ENCODE results near the gene TEX54. TPM values are rescaled to one million over a fixed set of nuclear protein-coding genes. Genes with fewer than 3 reads are reported as not detected.

The TEX54 gene
- total and polyA plus RNA-seq, 2 of the 13 experiments (the other 11 are each of a cell fraction or from before 2014, with no cell fraction given): not detected

- TF ChIP-seq MAX (IDR thresholded peaks at IDR 0.05): peak; percentile 100
- TF ChIP-seq ZNF776 (CRISPR knock-in tag; IDR thresholded peaks at IDR 0.05): peak; percentile 72; the same call in 1 of the 2 replicates
- peak; percentile 71; the same call in 1 of the 2 replicates for TF ChIP-seq KLF9 (CRISPR knock-in tag; IDR thresholded peaks at IDR 0.05; ENCODE audit: low read depth)
- peak; percentile 84; the same call in 1 of the 2 replicates for TF ChIP-seq MTERF4 (CRISPR knock-in tag; IDR thresholded peaks at IDR 0.05)
- TF ChIP-seq ZNF687 (CRISPR knock-in tag; IDR thresholded peaks at IDR 0.05): peak; percentile 100
- no peak for TF ChIP-seq CCAR2 (optimal IDR thresholded peaks at IDR 0.05; ENCODE audit: low read depth, low read length)
- peak; percentile 90 for TF ChIP-seq ZNF18 (CRISPR knock-in tag; IDR thresholded peaks at IDR 0.05; ENCODE audit: insufficient replicate concordance)
- peak; percentile 79; the same call in 1 of the 2 replicates for TF ChIP-seq ZNF598 (CRISPR knock-in tag; IDR thresholded peaks at IDR 0.05; ENCODE audit: borderline replicate concordance)
- TF ChIP-seq HOXA9 (CRISPR knock-in tag; IDR thresholded peaks at IDR 0.05; ENCODE audit: borderline replicate concordance): peak; percentile 94
- peak; percentile 94 for TF ChIP-seq MED13 (CRISPR knock-in tag; IDR thresholded peaks at IDR 0.05)
- peak; percentile 58 for TF ChIP-seq PAXIP1 (CRISPR knock-in tag; conservative IDR thresholded peaks at IDR 0.05)
Observed at GRCh38 chr11:62855571-62856332, 23.1 kb upstream of the TEX54 start (continued).
